Measurements from ENCODE around the gene SRRD. TPM values are rescaled to one million over a fixed set of nuclear protein-coding genes. Genes with fewer than 3 reads are reported as not detected.
A peak's percentile ranks its signal among the peaks of the same experiment; 100 is the strongest.

SRRD gene
- total and polyA plus RNA-seq, 2 of the 8 experiments (the other 6 are each of a cell fraction or from before 2014, with no cell fraction given), result 17.1 to 25.3 TPM

DNA sequence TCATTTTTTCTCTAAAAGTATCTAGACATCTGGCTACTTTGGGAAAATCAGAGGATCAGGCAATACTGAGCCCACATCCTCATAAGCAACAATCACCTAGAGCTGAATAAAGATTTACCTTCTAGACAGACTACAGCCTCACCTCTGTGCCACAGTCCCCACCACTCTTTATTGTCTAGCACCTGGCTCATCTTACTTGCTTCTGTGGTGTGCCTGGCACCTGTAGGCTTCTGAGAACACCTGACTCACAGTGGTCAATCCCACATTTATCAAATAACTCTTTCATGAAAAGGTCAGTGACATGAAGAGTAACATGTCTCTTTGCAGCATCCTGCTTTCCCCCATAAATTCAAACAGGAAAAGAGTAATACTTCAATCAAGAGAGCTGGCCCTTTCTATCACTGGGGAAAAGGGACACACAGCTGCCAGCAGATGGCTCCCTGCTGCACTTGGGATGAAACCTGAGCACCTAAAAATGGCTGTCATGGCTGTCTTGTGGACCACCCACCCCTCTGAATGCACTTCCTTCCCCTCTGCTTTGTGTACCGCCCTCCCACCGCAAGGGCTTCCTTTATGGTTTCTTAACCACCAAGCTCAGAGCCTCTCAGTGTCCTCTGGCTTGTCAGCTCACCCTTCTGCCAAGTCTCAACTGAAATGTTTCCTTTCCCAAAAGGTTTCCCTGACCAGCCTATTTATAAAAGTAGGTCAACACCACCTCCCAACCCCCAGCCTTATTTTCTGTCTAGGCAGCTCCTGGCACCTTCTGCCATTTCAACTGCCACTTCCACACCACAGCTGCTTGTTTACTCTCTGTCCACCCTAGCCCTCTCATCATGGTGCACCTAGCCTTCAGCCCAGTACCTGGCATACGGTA is 19.2 kb downstream of the SRRD start (continued):
- no peak for TF ChIP-seq KDM1A (IDR thresholded peaks at IDR 0.05; ENCODE audit: borderline replicate concordance, low read length)
- TF ChIP-seq YY1 (IDR thresholded peaks at IDR 0.05; ENCODE audit: low read depth, low read length), result peak; percentile 95
